HepG2 (cell line): ENCODE results near the gene GDAP1L1. TPM values are rescaled to one million over a fixed set of nuclear protein-coding genes. Genes with fewer than 3 reads are reported as not detected.
A peak's percentile ranks its signal among the peaks of the same experiment; 100 is the strongest.

ENCODE experiments used
- ATAC-seq: fragments of 200-7000 bp; cut with Tn5 transposase; 3 replicates; pipeline ENCODE4 v1.9.1; 2020; ENCODE audit warnings: mild to moderate bottlenecking, moderate library complexity
- BruUV-seq: library from RNA; stranded (reverse); fragments of 400-500 nt; replicated peaks from 2 replicates; lab custom pipeline; 2021; lab: Mats Ljungman, UMichigan
- CTCF ChIA-PET: fragments of 300-600 bp; formaldehyde crosslinking; extraction: SDS; loops from one replicate; lab custom pipeline; 2021; ENCODE audit warnings: low total read pairs, inconsistent platforms, low intra/inter-chr PET ratio; lab: Yijun Ruan, JAX
- POLR2A ChIA-PET: fragments of 350-600 bp; sonication (Branson Sonifier 250); formaldehyde crosslinking; loops from one replicate; lab custom pipeline; 2020; ENCODE audit warnings: antibody characterized with exemption, inconsistent platforms; lab: Yijun Ruan, JAX
- DNase-seq: peaks from one replicate; pipeline ENCODE4 v3.0.0-alpha.2; 2015; ENCODE audit warnings: low spot score
- FAIRE-seq: peaks from 3 replicates; lab custom pipeline; 2011; peaks lifted over from hg19 to GRCh38; lab: Jason Lieb, UNC
- H2AFZ ChIP-seq: one replicate; pipeline ENCODE4 v1.6.1; 2011; ENCODE audit warnings: low read length, inconsistent platforms
- H3K27ac ChIP-seq: fragments of 300-600 bp; 3 replicates; pipeline ENCODE4 v1.8.0; 2011; ENCODE audit warnings: mixed run types, mild to moderate bottlenecking, mixed read lengths, low read length, inconsistent platforms; ENCODE audit not compliant: insufficient read depth; ENCODE audit errors: extremely low read length
- H3K27me3 ChIP-seq, 2 experiments: fragments of 200-600 bp in 1 of 2; 2 replicates in 1 of 2; 3 replicates in 1 of 2; pipeline versions ENCODE4 v1.6.0 to v1.8.0; 2011; ENCODE audit warnings: low read length in 2 of 2, mild to moderate bottlenecking in 2 of 2, moderate library complexity in 2 of 2, inconsistent platforms in 1 of 2; ENCODE audit not compliant: insufficient read depth in 2 of 2, control insufficient read depth in 1 of 2
- H3K36me3 ChIP-seq, 2 experiments: fragments of 200-600 bp in 1 of 2; replicated peaks in 1 of 2; 2 replicates in 1 of 2; 3 replicates in 1 of 2; pipeline versions ENCODE4 v1.5.1 to v1.8.0; 2011; ENCODE audit warnings: low read length in 2 of 2, inconsistent platforms in 1 of 2; ENCODE audit not compliant: insufficient read depth in 2 of 2, control insufficient read depth in 1 of 2
- H3K4me1 ChIP-seq: 2 replicates; pipeline ENCODE4 v1.5.1; 2012; ENCODE audit warnings: low read length, inconsistent platforms; ENCODE audit not compliant: insufficient read depth
- H3K4me2 ChIP-seq: 2 replicates; pipeline ENCODE4 v1.6.0; 2011; ENCODE audit warnings: low read depth, low read length, inconsistent platforms
- H3K4me3 ChIP-seq, 3 experiments: fragments of 200-600 bp in 1 of 3; sonication (generic), shearing (Covaris generic) in 1 of 3; replicated peaks in 1 of 3; 2 replicates each; pipeline ENCODE4 v1.5.1; 2011 to 2016; ENCODE audit warnings: low read length in 3 of 3, inconsistent platforms in 2 of 3, low read depth in 2 of 3, mild to moderate bottlenecking in 2 of 3, control low read depth in 1 of 3, mixed read lengths in 1 of 3; ENCODE audit not compliant: insufficient read depth in 1 of 3
- H3K79me2 ChIP-seq: one replicate; pipeline ENCODE4 v1.6.1; 2011; ENCODE audit warnings: low read length, inconsistent platforms; ENCODE audit not compliant: insufficient read depth
- H3K9ac ChIP-seq: 2 replicates; pipeline ENCODE4 v1.6.0; 2011; ENCODE audit warnings: mild to moderate bottlenecking, low read depth, low read length, inconsistent platforms; ENCODE audit not compliant: insufficient read depth
- H3K9me3 ChIP-seq: 2 replicates; pipeline ENCODE4 v1.5.1; 2012; ENCODE audit warnings: mild to moderate bottlenecking, low read length
- H4K20me1 ChIP-seq: 2 replicates; pipeline ENCODE4 v1.6.0; 2011; ENCODE audit warnings: inconsistent platforms, mild to moderate bottlenecking, low read length, moderate library complexity; ENCODE audit not compliant: insufficient read depth
- CTCF ChIP-seq: sonication (generic); formaldehyde crosslinking; IDR thresholded peaks from 2 replicates; pipeline ENCODE4 v1.5.0; 2020; ENCODE audit warnings: mild to moderate bottlenecking, missing genetic modification reagents, moderate library complexity
- RFX5 ChIP-seq: IDR thresholded peaks from 2 replicates; pipeline ENCODE4 v1.6.1; 2011; ENCODE audit warnings: low read depth, low read length, improper control_type of control experiment
- SIN3A ChIP-seq: IDR thresholded peaks from 2 replicates; pipeline ENCODE4 v1.6.1; 2011; ENCODE audit warnings: low read depth, mild to moderate bottlenecking, control low read depth, low read length, borderline replicate concordance
- STAG1 ChIP-seq: sonication (generic); formaldehyde crosslinking; IDR thresholded peaks from 2 replicates; pipeline ENCODE4 v1.4.0; 2020; ENCODE audit warnings: missing genetic modification reagents
- ZNF7 ChIP-seq: IDR thresholded peaks from 2 replicates; pipeline ENCODE4 v1.6.1; 2016; ENCODE audit warnings: missing biosample characterization, missing genetic modification reagents
- WGBS: methylation state at CpG from one replicate; pipeline ENCODE4 v1.1.6; 2017; ENCODE audit warnings: low lambda C conversion rate; 5-methylcytosine and 5-hydroxymethylcytosine counted together
- in situ Hi-C: cut with HindIII; loops from 2 replicates; pipeline ENCODE4 v1.10.0; 2017; ENCODE audit warnings: low pct_unique_long_range_greater_than_20kb; ENCODE audit not compliant: extremely low pct_ligation_motif_present
- intact Hi-C: fragments of 100-400 bp; cut with micrococcal nuclease; formaldehyde crosslinking; loops from one replicate; pipeline ENCODE4 v1.10.0; 2022; ENCODE audit not compliant: unreplicated experiment
- polyA plus RNA-seq, 8 experiments: library from polyadenylated mRNA; depleted of rRNA in 3 of 8; stranded (reverse) in 7 of 8; unstranded in 1 of 8; fragments of >200 nt; fragmentation: Illumina TruSeq in 4 of 8; extraction: Trizol in 4 of 8; gene quantifications; 2 replicates each; pipeline versions ENCODE4 v1.2.1 to v1.2.3, GENCODE V29; 2011 to 2016; ENCODE audit warnings: low read depth in 4 of 8, missing spikeins in 1 of 8, mixed read lengths in 1 of 8; ENCODE audit not compliant: insufficient read depth in 1 of 8
- total RNA-seq, 5 experiments: library from RNA; depleted of rRNA; stranded (reverse); fragments of >200 nt; fragmentation: Illumina TruSeq; extraction: Trizol; gene quantifications; 2 replicates each; pipeline ENCODE4 v1.2.3, GENCODE V29; 2016; ENCODE audit warnings: low read depth in 1 of 5

Gene GDAP1L1
- total and polyA plus RNA-seq, 2 of the 13 experiments (the other 11 are each of a cell fraction or from before 2014, with no cell fraction given): 0.04 TPM; not detected in 1

GRCh38 chr20:44222633-44223368 lies 24.3 kb upstream of the GDAP1L1 start:
- in situ Hi-C loops: no loop called here
- H3K4me1 ChIP-seq: peaks cover 2% of the 10 kb centered on the region

More at GRCh38 chr20:44222633-44223368, 24.3 kb upstream of the GDAP1L1 start:
- CTCF ChIA-PET: interaction anchor here (1.1 to 1.6 kb wide), 3 partner anchors 88 to 164 kb away, joined by 3 to 4 read pairs (median 3); partner anchors contain the start of gene FITM2
- no peak for FAIRE-seq
- TF ChIP-seq CTCF: peak; percentile 52
- TF ChIP-seq STAG1 (CRISPR knock-in tag): peak; percentile 4; the same call in 1 of the 2 replicates
- TF ChIP-seq SIN3A: no peak
- no peak for TF ChIP-seq RFX5
- TF ChIP-seq ZNF7 (CRISPR knock-in tag): no peak
- TF ChIP-seq, all 625 proteins: peak for 2
- DNase-seq: peak; percentile 31
- no peaks in the 10 kb centered on the region for H3K79me2 ChIP-seq
- H3K27me3 ChIP-seq: no peaks in the 10 kb centered on the region
- peak; percentile 68 for ATAC-seq
- intact Hi-C loops: no loop called here
- H3K36me3 ChIP-seq: no peaks in the 10 kb centered on the region
- no peak overlapping the region for H3K9ac ChIP-seq
- H3K4me2 ChIP-seq: no peak overlapping the region
- no peak overlapping the region for H3K27ac ChIP-seq
- H4K20me1 ChIP-seq: no peaks in the 10 kb centered on the region
- H3K9me3 ChIP-seq: no peaks in the 10 kb centered on the region
- POLR2A ChIA-PET: interaction anchor here (1.0 kb wide), 1 partner anchor 211 kb away, joined by 3 read pairs; no protein-coding TSS in a partner anchor
- H3K4me3 ChIP-seq: no peak overlapping the region
- no TSS peak for BruUV-seq
- WGBS: 51% methylated on average over 7 of the region's 7 CpGs
- H2AFZ ChIP-seq: no peak overlapping the region
